ENCODE measurements around the gene EVC2. TPM values are rescaled to one million over a fixed set of nuclear protein-coding genes. Genes with fewer than 3 reads are reported as not detected.

Gene EVC2
- total RNA-seq, 2 donors from 2014 or later, result 9.7 to 11.7 TPM

DNA sequence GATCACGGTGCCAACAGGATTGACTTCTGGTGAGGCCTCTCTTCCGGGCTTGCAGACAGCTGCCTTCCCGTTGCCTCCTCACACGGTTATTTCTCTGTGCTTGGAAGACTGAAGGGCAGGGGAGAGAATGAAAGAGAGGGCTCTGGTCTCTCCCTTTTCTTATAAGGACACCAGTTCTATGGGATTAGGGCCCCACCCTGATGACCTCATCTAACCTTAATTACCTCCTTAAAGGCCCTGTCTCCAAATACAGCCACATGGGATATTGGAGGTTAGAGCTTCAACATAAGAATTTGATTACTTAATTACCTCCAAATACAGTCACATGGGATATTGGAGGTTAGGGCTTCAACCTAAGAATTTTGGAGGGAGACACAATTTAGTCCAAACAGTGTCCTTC is 49.2 kb upstream of the EVC2 start:
- Mint-ChIP-seq H3K27me3 (ENCODE audit: insufficient read depth) (peaks cover 18% of the 10 kb centered on the region), H3K36me3 (ENCODE audit: low read depth) (peaks cover 43% of the 10 kb centered on the region), H3K27ac (no peak overlapping the region), H3K4me1 (peaks cover 21% of the 10 kb centered on the region), H3K9me3 (no peaks in the 10 kb centered on the region), H3K4me3 (no peak overlapping the region)
- peaks cover 6% of the 10 kb centered on the region for H3K9me3 ChIP-seq (ENCODE audit: control insufficient read depth, low read length)
- H3K4me3 ChIP-seq (ENCODE audit: low read length), result no peak overlapping the region
- H3K27ac ChIP-seq (ENCODE audit: low read depth, low read length), result no peak overlapping the region
- peaks cover 26% of the 10 kb centered on the region for H3K36me3 ChIP-seq (ENCODE audit: control insufficient read depth, insufficient read depth, low read length)
- no peaks in the 10 kb centered on the region for H3K27me3 ChIP-seq (ENCODE audit: control insufficient read depth, insufficient read depth, low read length, poor library complexity, severe bottlenecking)
- no peak overlapping the region for H3K9ac ChIP-seq (ENCODE audit: extremely low read depth, low read length, poor library complexity, severe bottlenecking)
- no peak for DNase-seq
- peaks cover 16% of the 10 kb centered on the region for H3K4me1 ChIP-seq (ENCODE audit: control insufficient read depth, insufficient read depth, low read length)
- TF ChIP-seq, protein P1, sequence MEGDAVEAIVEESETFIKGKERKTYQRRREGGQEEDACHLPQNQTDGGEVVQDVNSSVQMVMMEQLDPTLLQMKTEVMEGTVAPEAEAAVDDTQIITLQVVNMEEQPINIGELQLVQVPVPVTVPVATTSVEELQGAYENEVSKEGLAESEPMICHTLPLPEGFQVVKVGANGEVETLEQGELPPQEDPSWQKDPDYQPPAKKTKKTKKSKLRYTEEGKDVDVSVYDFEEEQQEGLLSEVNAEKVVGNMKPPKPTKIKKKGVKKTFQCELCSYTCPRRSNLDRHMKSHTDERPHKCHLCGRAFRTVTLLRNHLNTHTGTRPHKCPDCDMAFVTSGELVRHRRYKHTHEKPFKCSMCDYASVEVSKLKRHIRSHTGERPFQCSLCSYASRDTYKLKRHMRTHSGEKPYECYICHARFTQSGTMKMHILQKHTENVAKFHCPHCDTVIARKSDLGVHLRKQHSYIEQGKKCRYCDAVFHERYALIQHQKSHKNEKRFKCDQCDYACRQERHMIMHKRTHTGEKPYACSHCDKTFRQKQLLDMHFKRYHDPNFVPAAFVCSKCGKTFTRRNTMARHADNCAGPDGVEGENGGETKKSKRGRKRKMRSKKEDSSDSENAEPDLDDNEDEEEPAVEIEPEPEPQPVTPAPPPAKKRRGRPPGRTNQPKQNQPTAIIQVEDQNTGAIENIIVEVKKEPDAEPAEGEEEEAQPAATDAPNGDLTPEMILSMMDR (conservative IDR thresholded peaks at IDR 0.05), result no peak
- WGBS, 2 experiments (ENCODE audit: insufficient coverage in 1 of 2, insufficient read length in 1 of 2), result 92 to 94% methylated on average over 2 to 4 of the region's 4 CpGs

DNA sequence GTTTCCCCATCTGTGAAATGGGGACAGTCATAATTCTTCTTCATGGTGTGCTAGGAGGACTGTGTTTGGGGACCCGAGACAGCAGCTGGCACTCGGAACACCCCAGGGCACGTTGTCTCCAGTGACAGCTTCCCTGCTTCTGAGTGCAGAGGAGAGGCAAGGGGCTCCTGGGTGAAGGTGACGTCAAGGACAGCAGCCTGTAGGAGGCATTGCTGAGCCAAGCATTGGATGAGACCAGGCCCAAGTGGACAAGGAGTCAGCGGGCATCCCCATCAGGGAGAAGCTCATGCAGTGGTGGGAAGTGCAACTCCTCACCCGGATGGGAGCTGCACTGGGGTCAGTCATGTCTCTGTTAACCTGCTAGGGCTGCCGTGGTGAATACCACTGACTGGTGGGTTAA is 48.7 kb upstream of the EVC2 start:
- Histone ChIP-seq H3K4me1 (ENCODE audit: control insufficient read depth, insufficient read depth, low read length) (peaks cover 21% of the 10 kb centered on the region), H3K9ac (ENCODE audit: extremely low read depth, low read length, poor library complexity, severe bottlenecking) (no peak overlapping the region), H3K27ac (ENCODE audit: low read depth, low read length) (no peak overlapping the region), H3K36me3 (ENCODE audit: control insufficient read depth, insufficient read depth, low read length) (peaks cover 26% of the 10 kb centered on the region), H3K4me3 (ENCODE audit: low read length) (no peak overlapping the region), H3K27me3 (ENCODE audit: control insufficient read depth, insufficient read depth, low read length, poor library complexity, severe bottlenecking) (no peaks in the 10 kb centered on the region), H3K9me3 (ENCODE audit: control insufficient read depth, low read length) (peaks cover 6% of the 10 kb centered on the region)
- DNase-seq, result no peak
- H3K4me3 Mint-ChIP-seq, result no peak overlapping the region
- H3K36me3 Mint-ChIP-seq (ENCODE audit: low read depth), result peaks cover 44% of the 10 kb centered on the region
- TF ChIP-seq, protein P1 (conservative IDR thresholded peaks at IDR 0.05), result peak; percentile 33
- H3K27ac Mint-ChIP-seq, result no peak overlapping the region
- no peaks in the 10 kb centered on the region for H3K9me3 Mint-ChIP-seq
- H3K27me3 Mint-ChIP-seq (ENCODE audit: insufficient read depth), result peaks cover 18% of the 10 kb centered on the region
- 95 to 97% methylated on average over 7 of the region's 7 CpGs for WGBS, 2 experiments (ENCODE audit: insufficient coverage in 1 of 2, insufficient read length in 1 of 2)
- H3K4me1 Mint-ChIP-seq, result peaks cover 25% of the 10 kb centered on the region

GRCh38 chr4:5756271-5756670 is 47.9 kb upstream of the EVC2 start:
- Mint-ChIP-seq H3K36me3 (ENCODE audit: low read depth) (peaks cover 44% of the 10 kb centered on the region), H3K27ac (no peak overlapping the region), H3K4me3 (no peak overlapping the region), H3K9me3 (no peaks in the 10 kb centered on the region), H3K27me3 (ENCODE audit: insufficient read depth) (peaks cover 24% of the 10 kb centered on the region), H3K4me1 (peaks cover 33% of the 10 kb centered on the region)
- H3K4me1 ChIP-seq (ENCODE audit: control insufficient read depth, insufficient read depth, low read length), result peaks cover 22% of the 10 kb centered on the region
- TF ChIP-seq, protein P1 (conservative IDR thresholded peaks at IDR 0.05), result no peak
- no peak overlapping the region for H3K4me3 ChIP-seq (ENCODE audit: low read length)
- WGBS, 2 experiments (ENCODE audit: insufficient coverage in 1 of 2, insufficient read length in 1 of 2), result 95 to 96% methylated on average over 6 to 9 of the region's 9 CpGs
- H3K9ac ChIP-seq (ENCODE audit: extremely low read depth, low read length, poor library complexity, severe bottlenecking), result no peak overlapping the region
- no peak for DNase-seq
- peaks cover 6% of the 10 kb centered on the region for H3K9me3 ChIP-seq (ENCODE audit: control insufficient read depth, low read length)
- peaks cover 26% of the 10 kb centered on the region for H3K36me3 ChIP-seq (ENCODE audit: control insufficient read depth, insufficient read depth, low read length)
- no peaks in the 10 kb centered on the region for H3K27me3 ChIP-seq (ENCODE audit: control insufficient read depth, insufficient read depth, low read length, poor library complexity, severe bottlenecking)
- H3K27ac ChIP-seq (ENCODE audit: low read depth, low read length), result no peak overlapping the region
